CD4-positive, alpha-beta memory T cell (primary cell): ENCODE data around the gene PDE4B. TPM values are rescaled to one million over a fixed set of nuclear protein-coding genes. Genes with fewer than 3 reads are reported as not detected.

Source experiments
- CTCF ChIA-PET: fragments of 350-600 bp; sonication (Branson Sonifier 250); formaldehyde crosslinking; loops from one replicate; lab custom pipeline; 2021; ENCODE audit warnings: inconsistent platforms; ENCODE audit not compliant: partially characterized antibody; lab: Charles Lee
- POLR2A ChIA-PET: fragments of 350-600 bp; sonication (Branson Sonifier 250); formaldehyde crosslinking; loops from one replicate; lab custom pipeline; 2021; ENCODE audit not compliant: partially characterized antibody; lab: Charles Lee
- DNase-seq, 5 donors: peaks; one replicate each; pipeline versions ENCODE4 v3.0.0 to v3.0.0-alpha.2; 2020 to 2022; ENCODE audit warnings: mixed read lengths in 1 of 5
- H3K27ac ChIP-seq: one replicate; pipeline ENCODE4 v1.7.0; 2013; ENCODE audit warnings: low read depth, low read length
- H3K27me3 ChIP-seq: 2 replicates; pipeline ENCODE4 v1.7.0; 2013; ENCODE audit warnings: mild to moderate bottlenecking, low read length, moderate library complexity; ENCODE audit not compliant: insufficient read depth
- H3K36me3 ChIP-seq: 2 replicates; pipeline ENCODE4 v1.7.0; 2013; ENCODE audit warnings: mild to moderate bottlenecking, low read length, moderate library complexity; ENCODE audit not compliant: insufficient read depth
- H3K4me1 ChIP-seq: 2 replicates; pipeline ENCODE4 v1.7.0; 2013; ENCODE audit warnings: mild to moderate bottlenecking, low read length, moderate library complexity; ENCODE audit not compliant: insufficient read depth
- H3K4me3 ChIP-seq, 2 donors: one replicate each; pipeline ENCODE4 v1.7.0; 2013; ENCODE audit warnings: low read length in 2 of 2, mild to moderate bottlenecking in 1 of 2
- H3K9me3 ChIP-seq, 2 donors: one replicate each; pipeline ENCODE4 v1.7.0; 2013; ENCODE audit warnings: low read length in 2 of 2, control low read depth in 1 of 2; ENCODE audit not compliant: control insufficient read depth in 1 of 2
- H3K27ac Mint-ChIP-seq, 7 donors: one replicate each; pipeline ENCODE4 v1.8.0; 2020 to 2021; ENCODE audit warnings: mixed read lengths in 7 of 7, mild to moderate bottlenecking in 6 of 7, inconsistent platforms in 3 of 7, moderate library complexity in 3 of 7
- H3K27me3 Mint-ChIP-seq, 2 donors: one replicate each; pipeline ENCODE4 v1.8.0; 2020 to 2021; ENCODE audit warnings: mixed read lengths in 2 of 2
- H3K36me3 Mint-ChIP-seq, 2 donors: one replicate each; pipeline ENCODE4 v1.8.0; 2020 to 2021; ENCODE audit warnings: mixed read lengths in 2 of 2, inconsistent platforms in 1 of 2, mild to moderate bottlenecking in 1 of 2
- H3K4me1 Mint-ChIP-seq, 4 donors: one replicate each; pipeline ENCODE4 v1.8.0; 2020 to 2021; ENCODE audit warnings: mixed read lengths in 4 of 4, mild to moderate bottlenecking in 1 of 4
- H3K4me3 Mint-ChIP-seq, 8 donors: one replicate each; pipeline ENCODE4 v1.8.0; 2020 to 2021; ENCODE audit warnings: mixed read lengths in 8 of 8, mild to moderate bottlenecking in 7 of 8, moderate library complexity in 6 of 8, inconsistent platforms in 3 of 8
- H3K9me3 Mint-ChIP-seq, 8 donors: one replicate each; pipeline ENCODE4 v1.8.0; 2020 to 2021; ENCODE audit warnings: mixed read lengths in 8 of 8, mild to moderate bottlenecking in 5 of 8, inconsistent platforms in 3 of 8, moderate library complexity in 1 of 8
- intact Hi-C: fragments of 100-400 bp; cut with micrococcal nuclease; formaldehyde crosslinking; loops from one replicate; pipeline ENCODE4 v1.15.1; 2023
- polyA plus RNA-seq, 2 donors: library from polyadenylated mRNA; unstranded; fragments of 300-500 nt; fragmentation: Illumina TruSeq; gene quantifications; one replicate each; pipeline ENCODE4 v1.2.3, GENCODE V29; 2021
- total RNA-seq, 2 experiments: library from RNA; stranded (reverse); gene quantifications; one replicate each; pipeline ENCODE4 v1.2.3, GENCODE V29; 2021

PDE4B gene
- total and polyA plus RNA-seq, 4 experiments from 2014 or later, result 33.8 to 116 (median 40.7) TPM

DNA sequence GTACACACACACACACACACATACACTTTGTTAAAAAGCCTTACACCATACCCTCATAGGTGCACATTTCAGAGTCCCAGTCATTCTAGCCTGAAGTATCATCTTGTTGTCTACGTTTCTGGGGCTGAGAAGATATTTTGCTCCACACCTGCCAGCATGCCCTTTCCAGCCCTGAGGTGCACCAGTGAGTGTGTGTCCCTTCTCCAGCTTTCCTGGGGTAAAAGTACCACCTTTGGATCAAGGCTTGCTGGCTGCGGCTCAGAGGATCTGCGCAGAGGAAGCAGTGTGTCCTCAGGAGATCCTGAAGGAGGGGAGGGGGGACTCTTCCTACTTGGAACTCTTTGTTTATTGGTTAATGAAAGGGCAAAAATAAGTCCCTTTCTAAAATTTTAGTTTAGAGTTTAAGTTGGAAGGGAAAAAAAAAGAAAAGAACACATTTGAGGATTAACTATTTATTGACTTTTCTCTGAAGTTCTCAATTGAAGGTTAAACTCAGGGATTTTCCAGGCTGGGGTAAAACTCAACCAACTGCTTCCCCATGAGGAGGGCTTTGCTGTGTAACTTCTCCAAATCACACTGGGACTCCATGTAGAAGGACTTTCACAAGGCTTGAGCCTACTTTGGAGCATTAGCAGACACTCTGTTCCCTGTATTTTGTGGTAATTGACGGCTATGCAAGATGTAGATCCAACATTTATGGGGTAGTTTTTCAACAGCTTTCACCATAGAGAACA is 540.9 kb downstream of the PDE4B start:
- ChIA-PET POLR2A (interaction anchor here (0.7 to 11.2 kb wide), 15 partner anchors 19 to 112 kb away, joined by 3 to 471 read pairs (median 18); no protein-coding TSS in a partner anchor), CTCF (interaction anchor here (1.0 to 10.8 kb wide), 11 partner anchors 14 to 111 kb away, joined by 3 to 140 read pairs (median 11); no protein-coding TSS in a partner anchor)
- Histone ChIP-seq H3K9me3 (no peaks in the 10 kb centered on the region), H3K27me3 (no peaks in the 10 kb centered on the region), H3K36me3 (no peaks in the 10 kb centered on the region), H3K4me3 (peak overlapping the region; percentile 79 to 96), H3K27ac (peak overlapping the region; percentile 85), H3K4me1 (peaks cover 59% of the 10 kb centered on the region)
- intact Hi-C loops, result loop anchor here (1.0 to 10.0 kb wide), 4 partner anchors 17 to 1269 kb away; partner anchors contain the start of genes DNAI4 and MIER1
- peak in 2 of 5 donors; percentile 36 to 50 for DNase-seq
- Mint-ChIP-seq H3K4me1 (peaks cover 24 to 77% (median 50%) of the 10 kb centered on the region in 4 donors), H3K36me3 (peaks cover 12 to 49% of the 10 kb centered on the region in 2 donors), H3K4me3 (peak overlapping the region; percentile 99 to 100 (median 100)), H3K9me3 (no peaks in the 10 kb centered on the region), H3K27ac (peak overlapping the region; percentile 97 to 100 (median 99)), H3K27me3 (no peaks in the 10 kb centered on the region)

GRCh38 chr1:66334318-66334717 is 541.6 kb downstream of the PDE4B start:
- Mint-ChIP-seq H3K36me3 (peaks cover 12 to 49% of the 10 kb centered on the region in 2 donors), H3K9me3 (no peaks in the 10 kb centered on the region), H3K4me1 (peaks cover 25 to 75% (median 47%) of the 10 kb centered on the region in 4 donors), H3K27ac (peak overlapping the region; percentile 97 to 100 (median 99)), H3K27me3 (no peaks in the 10 kb centered on the region), H3K4me3 (peak overlapping the region; percentile 99 to 100 (median 100))
- DNase-seq, result no peak
- H3K27ac ChIP-seq, result peak overlapping the region; percentile 85
- no peaks in the 10 kb centered on the region for H3K27me3 ChIP-seq
- H3K36me3 ChIP-seq, result no peaks in the 10 kb centered on the region
- H3K4me3 ChIP-seq, result peak overlapping the region; percentile 79 to 96
- peaks cover 56% of the 10 kb centered on the region for H3K4me1 ChIP-seq
- H3K9me3 ChIP-seq, result no peaks in the 10 kb centered on the region
- ChIA-PET POLR2A (interaction anchor here (0.6 to 11.2 kb wide), 13 partner anchors 18 to 111 kb away, joined by 3 to 471 read pairs (median 12); no protein-coding TSS in a partner anchor), CTCF (interaction anchor here (1.0 to 10.8 kb wide), 8 partner anchors 14 to 111 kb away, joined by 3 to 140 read pairs (median 6); no protein-coding TSS in a partner anchor)
- intact Hi-C loops, result loop anchor here (1.0 to 10.0 kb wide), 3 partner anchors 81 to 1270 kb away; partner anchors contain the start of genes DNAI4 and MIER1

DNA sequence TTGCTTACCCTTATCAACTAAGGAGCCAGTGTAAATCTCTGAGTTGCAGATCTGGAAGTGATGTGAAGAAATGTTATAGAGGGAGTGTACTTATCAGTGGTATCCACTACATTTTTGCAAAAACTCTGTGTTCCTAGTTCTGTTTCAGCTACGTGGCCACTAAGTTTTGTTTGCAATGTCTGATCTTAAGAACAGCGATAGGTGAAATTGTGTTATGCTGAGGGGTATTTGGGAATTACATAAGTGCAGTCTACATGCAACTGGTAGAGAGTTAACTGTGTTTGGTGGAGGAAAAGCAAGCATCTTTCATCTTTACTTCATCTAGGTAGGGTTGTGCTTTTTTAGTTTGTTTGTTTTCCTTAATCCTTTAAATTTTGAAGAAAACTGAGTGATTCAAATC is 542.4 kb downstream of the PDE4B start:
- H3K4me1 ChIP-seq, result peaks cover 56% of the 10 kb centered on the region

DNA sequence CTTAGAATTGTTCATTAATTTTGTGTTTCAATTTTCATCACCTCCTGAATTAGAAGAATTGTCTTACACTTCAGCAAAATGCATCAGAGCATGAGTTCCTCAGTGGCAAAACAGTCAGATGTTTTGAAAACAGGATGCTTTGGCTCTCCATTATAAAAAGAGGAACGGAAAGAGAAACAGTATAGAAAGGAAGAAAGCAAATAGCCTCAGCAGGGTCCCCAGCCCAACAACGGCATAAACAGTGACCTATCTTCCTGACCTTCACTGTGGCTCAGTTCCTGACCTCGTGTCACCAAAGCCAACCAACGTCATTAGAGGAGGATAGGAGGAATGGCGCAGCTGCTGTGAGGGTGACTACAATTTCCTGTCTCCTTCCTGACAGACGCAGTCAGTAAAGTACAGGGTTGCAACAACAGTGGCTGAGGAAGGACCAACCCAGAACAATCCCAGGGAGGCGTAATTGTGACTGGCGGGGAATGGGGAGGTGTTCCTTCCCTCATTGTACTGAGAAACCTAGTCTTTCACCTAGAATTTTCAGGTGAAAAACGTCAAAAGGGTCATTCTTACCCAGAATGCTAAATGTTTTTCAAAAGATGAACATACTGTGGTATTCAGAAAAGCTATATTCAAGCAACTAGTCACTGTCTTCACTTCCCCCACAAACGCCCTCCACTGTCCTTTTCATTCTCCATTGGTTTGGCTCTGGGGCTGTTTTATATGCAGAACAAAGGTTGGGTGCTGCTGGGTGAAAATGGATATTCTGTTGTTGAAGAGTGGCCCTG is 543.4 kb downstream of the PDE4B start:
- H3K27me3 Mint-ChIP-seq, result no peaks in the 10 kb centered on the region
- ChIA-PET POLR2A (interaction anchor here (0.7 to 11.2 kb wide), 22 partner anchors 16 to 1407 kb away, joined by 3 to 471 read pairs (median 6); no protein-coding TSS in a partner anchor), CTCF (interaction anchor here (1.2 to 10.8 kb wide), 8 partner anchors 12 to 109 kb away, joined by 3 to 140 read pairs (median 6); no protein-coding TSS in a partner anchor)
- no peaks in the 10 kb centered on the region for H3K9me3 Mint-ChIP-seq
- peaks cover 21 to 70% (median 41%) of the 10 kb centered on the region in 4 donors for H3K4me1 Mint-ChIP-seq
- Histone ChIP-seq H3K9me3 (no peaks in the 10 kb centered on the region), H3K4me3 (peak overlapping the region; percentile 63 to 79), H3K36me3 (no peaks in the 10 kb centered on the region), H3K27me3 (no peaks in the 10 kb centered on the region), H3K27ac (peak overlapping the region; percentile 85), H3K4me1 (peaks cover 57% of the 10 kb centered on the region)
- H3K4me3 Mint-ChIP-seq, result peak overlapping the region; percentile 92 to 100 (median 100)
- intact Hi-C loops, result loop anchor here (1.0 to 10.0 kb wide), 5 partner anchors 9 to 1271 kb away; partner anchors contain the start of genes DNAI4 and MIER1
- peak overlapping the region; percentile 97 to 100 (median 98) for H3K27ac Mint-ChIP-seq
- H3K36me3 Mint-ChIP-seq, result peaks cover 12 to 47% of the 10 kb centered on the region in 2 donors
- DNase-seq, result peak; percentile 83 to 91 (median 86)

More for the DNA sequence above, 542.4 kb downstream of the PDE4B start:
- peaks cover 24 to 75% (median 47%) of the 10 kb centered on the region in 4 donors for H3K4me1 Mint-ChIP-seq
- H3K27ac Mint-ChIP-seq, result peak overlapping the region; percentile 97 to 100 (median 98)
- no peak for DNase-seq
- Histone ChIP-seq H3K9me3 (no peaks in the 10 kb centered on the region), H3K36me3 (no peaks in the 10 kb centered on the region), H3K27ac (peak overlapping the region; percentile 85), H3K27me3 (no peaks in the 10 kb centered on the region), H3K4me3 (peak overlapping the region; percentile 63 to 79)
- H3K9me3 Mint-ChIP-seq, result no peaks in the 10 kb centered on the region
- peaks cover 12 to 51% of the 10 kb centered on the region in 2 donors for H3K36me3 Mint-ChIP-seq
- intact Hi-C loops, result loop anchor here (10.0 kb wide), 2 partner anchors 590 to 1270 kb away; partner anchors contain the start of genes DNAI4 and MIER1
- peak overlapping the region; percentile 92 to 100 (median 100) for H3K4me3 Mint-ChIP-seq
- CTCF ChIA-PET, result interaction anchor here (1.0 to 10.8 kb wide), 9 partner anchors 13 to 110 kb away, joined by 3 to 140 read pairs (median 6); no protein-coding TSS in a partner anchor
- POLR2A ChIA-PET, result interaction anchor here (0.9 to 11.2 kb wide), 16 partner anchors 17 to 110 kb away, joined by 3 to 471 read pairs (median 6); no protein-coding TSS in a partner anchor
- no peaks in the 10 kb centered on the region for H3K27me3 Mint-ChIP-seq

GRCh38 chr1:66336641-66336990 is 543.9 kb downstream of the PDE4B start:
- Mint-ChIP-seq H3K27me3 (no peaks in the 10 kb centered on the region), H3K27ac (peak overlapping the region; percentile 97 to 100 (median 98)), H3K4me3 (peak overlapping the region; percentile 92 to 100 (median 100)), H3K9me3 (no peaks in the 10 kb centered on the region), H3K4me1 (peaks cover 25 to 73% (median 47%) of the 10 kb centered on the region in 4 donors), H3K36me3 (peaks cover 13 to 52% of the 10 kb centered on the region in 2 donors)
- peaks cover 57% of the 10 kb centered on the region for H3K4me1 ChIP-seq
- ChIA-PET POLR2A (interaction anchor here (1.0 to 11.2 kb wide), 16 partner anchors 16 to 109 kb away, joined by 3 to 471 read pairs (median 6); no protein-coding TSS in a partner anchor), CTCF (interaction anchor here (1.2 to 10.8 kb wide), 6 partner anchors 11 to 108 kb away, joined by 3 to 140 read pairs (median 10); no protein-coding TSS in a partner anchor)
- no peaks in the 10 kb centered on the region for H3K9me3 ChIP-seq
- H3K36me3 ChIP-seq, result no peaks in the 10 kb centered on the region
- H3K4me3 ChIP-seq, result peak overlapping the region; percentile 63 to 79
- intact Hi-C loops, result loop anchor here (1.0 to 10.0 kb wide), 5 partner anchors 9 to 1272 kb away; partner anchors contain the start of genes DNAI4 and MIER1
- no peaks in the 10 kb centered on the region for H3K27me3 ChIP-seq
- H3K27ac ChIP-seq, result peak overlapping the region; percentile 85
- DNase-seq, result no peak

DNA sequence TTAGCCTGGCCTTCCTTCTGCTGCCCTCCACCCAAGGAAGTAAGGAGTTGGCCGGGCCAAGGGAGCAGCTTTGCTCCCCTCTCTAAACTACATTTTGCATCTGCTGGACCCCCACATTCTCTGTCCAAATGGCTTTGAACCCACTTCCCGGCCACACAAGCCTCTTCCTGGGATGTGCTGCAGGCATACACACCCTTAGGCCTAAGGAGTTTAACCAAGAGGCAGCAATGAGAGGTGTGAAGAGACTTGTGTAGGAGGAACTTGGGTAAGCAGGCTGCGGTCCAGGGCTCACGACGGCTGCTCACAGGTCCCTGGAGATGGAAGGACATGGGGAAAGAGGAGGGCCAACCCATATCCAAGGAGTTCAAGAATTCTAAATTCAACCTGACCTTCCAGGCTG is 544.6 kb downstream of the PDE4B start:
- ChIA-PET CTCF (interaction anchor here (1.5 to 10.8 kb wide), 4 partner anchors 11 to 99 kb away, joined by 4 to 140 read pairs (median 10); no protein-coding TSS in a partner anchor), POLR2A (interaction anchor here (1.3 to 11.2 kb wide), 8 partner anchors 15 to 108 kb away, joined by 4 to 471 read pairs (median 22); no protein-coding TSS in a partner anchor)
- Mint-ChIP-seq H3K27ac (peak overlapping the region; percentile 97 to 100 (median 98)), H3K36me3 (peaks cover 16 to 48% of the 10 kb centered on the region in 2 donors), H3K4me3 (peak overlapping the region; percentile 92 to 100 (median 100)), H3K4me1 (peaks cover 27 to 70% (median 47%) of the 10 kb centered on the region in 4 donors), H3K27me3 (no peaks in the 10 kb centered on the region), H3K9me3 (no peaks in the 10 kb centered on the region)
- Histone ChIP-seq H3K4me1 (peaks cover 62% of the 10 kb centered on the region), H3K27me3 (no peaks in the 10 kb centered on the region), H3K36me3 (no peaks in the 10 kb centered on the region), H3K4me3 (peak overlapping the region; percentile 63 to 79), H3K27ac (peak overlapping the region; percentile 85), H3K9me3 (no peaks in the 10 kb centered on the region)
- intact Hi-C loops, result loop anchor here (2.0 to 10.0 kb wide), 3 partner anchors 108 to 1272 kb away; partner anchors contain the start of genes DNAI4 and MIER1
- no peak for DNase-seq
